ENCODE data around the gene CDX1. TPM values are rescaled to one million over a fixed set of nuclear protein-coding genes. Genes with fewer than 3 reads are reported as not detected.

Gene CDX1
- not detected for total RNA-seq
- long read RNA-seq: 0 reads

GRCh38 chr5:150166650-150167511 is at the start of gene CDX1:
CDX1 (plus strand) TSS chr5:150166778; CDS start chr5:150166877, 99 bp downstream.
- no peak within 1 kb of the TSS for H3K27ac ChIP-seq
- no peaks in the 10 kb centered on the region for H3K36me3 ChIP-seq
- peaks cover 19% of the 10 kb centered on the region for H3K4me1 ChIP-seq
- H3K9me3 ChIP-seq: no peaks in the 10 kb centered on the region
- H3K4me3 ChIP-seq: no peak within 1 kb of the TSS
- no peak for ATAC-seq
- no peak for DNase-seq
- TF ChIP-seq CTCF (IDR thresholded peaks at IDR 0.05): no peak
- H3K27me3 ChIP-seq (ENCODE audit: low read depth): peaks cover 23% of the 10 kb centered on the region
- intact Hi-C loops (cut with DNase I): no loop called here

- DNase-seq: no peak
- no peaks in the 10 kb centered on the region for H3K27me3 ChIP-seq (ENCODE audit: low read depth)
Measured at GRCh38 chr5:150117945-150118560, 48.5 kb upstream of the CDX1 start.

GRCh38 chr5:150118561-150119229 is 47.9 kb upstream of the CDX1 start:
- no peak for TF ChIP-seq CTCF (IDR thresholded peaks at IDR 0.05)
- intact Hi-C loops (cut with DNase I): no loop called here
- Histone ChIP-seq H3K9me3 (no peaks in the 10 kb centered on the region), H3K4me1 (peaks cover 9% of the 10 kb centered on the region), H3K27ac (no peak overlapping the region), H3K36me3 (peaks cover 66% of the 10 kb centered on the region), H3K27me3 (ENCODE audit: low read depth) (no peaks in the 10 kb centered on the region), H3K4me3 (no peak overlapping the region)
- ATAC-seq: no peak
- no peak for DNase-seq

More at GRCh38 chr5:150117945-150118560, 48.5 kb upstream of the CDX1 start:
- Histone ChIP-seq H3K4me3 (no peak overlapping the region), H3K27ac (no peak overlapping the region), H3K36me3 (peaks cover 59% of the 10 kb centered on the region), H3K4me1 (peaks cover 9% of the 10 kb centered on the region), H3K9me3 (no peaks in the 10 kb centered on the region)
- intact Hi-C loops (cut with DNase I): no loop called here
- no peak for TF ChIP-seq CTCF (IDR thresholded peaks at IDR 0.05)
- ATAC-seq: no peak

GRCh38 chr5:150119421-150120061 is 47.0 kb upstream of the CDX1 start:
- Histone ChIP-seq H3K4me1 (peaks cover 15% of the 10 kb centered on the region), H3K4me3 (no peak overlapping the region), H3K9me3 (no peaks in the 10 kb centered on the region), H3K36me3 (peaks cover 72% of the 10 kb centered on the region), H3K27ac (no peak overlapping the region), H3K27me3 (ENCODE audit: low read depth) (no peaks in the 10 kb centered on the region)
- intact Hi-C loops (cut with DNase I): no loop called here
- no peak for ATAC-seq
- TF ChIP-seq CTCF (IDR thresholded peaks at IDR 0.05): no peak
- no peak for DNase-seq

GRCh38 chr5:150120062-150120441 is 46.5 kb upstream of the CDX1 start:
- TF ChIP-seq CTCF (IDR thresholded peaks at IDR 0.05): no peak
- H3K9me3 ChIP-seq: no peaks in the 10 kb centered on the region
- ATAC-seq (no peak), DNase-seq (no peak)
- H3K27ac ChIP-seq: no peak overlapping the region
- H3K27me3 ChIP-seq (ENCODE audit: low read depth): no peaks in the 10 kb centered on the region
- H3K4me1 ChIP-seq: peaks cover 15% of the 10 kb centered on the region
- no peak overlapping the region for H3K4me3 ChIP-seq
- intact Hi-C loops (cut with DNase I): no loop called here
- peaks cover 76% of the 10 kb centered on the region for H3K36me3 ChIP-seq

Data from lower lobe of right lung (tissue), 2 donors.